IMR-90 (cell line): ENCODE data around the gene PRRC2B. TPM values are rescaled to one million over a fixed set of nuclear protein-coding genes. Genes with fewer than 3 reads are reported as not detected.

Experiments used
- ATAC-seq: fragments of 200-7000 bp; cut with Tn5 transposase; 2 replicates; pipeline ENCODE4 v1.9.1; 2020; ENCODE audit warnings: low read depth, mild to moderate bottlenecking, moderate library complexity
- BruUV-seq: library from RNA; stranded (reverse); fragments of 400-500 nt; replicated peaks from 2 replicates; lab custom pipeline; 2021; lab: Mats Ljungman, UMichigan
- CTCF ChIA-PET: fragments of 300-600 bp; formaldehyde crosslinking; extraction: SDS; loops from one replicate; lab custom pipeline; 2021; ENCODE audit warnings: antibody characterized with exemption; lab: Yijun Ruan, JAX
- POLR2A ChIA-PET: fragments of 300-600 bp; sonication (Branson Sonifier 250); formaldehyde crosslinking; loops from one replicate; lab custom pipeline; 2022; ENCODE audit warnings: antibody characterized with exemption; ENCODE audit not compliant: unreplicated experiment; lab: Charles Lee
- DNase-seq: peaks from one replicate; pipeline ENCODE4 v3.0.0; 2013
- H2AFZ ChIP-seq: replicated peaks from 2 replicates; pipeline ENCODE3; 2013; ENCODE audit warnings: low read length, mild to moderate bottlenecking; ENCODE audit not compliant: poor library complexity
- H2AK5ac ChIP-seq: 2 replicates; pipeline ENCODE4 v1.6.1; 2013; ENCODE audit warnings: low read depth, low read length, inconsistent platforms
- H2AK9ac ChIP-seq: replicated peaks from 2 replicates; pipeline ENCODE3; 2013; ENCODE audit warnings: mild to moderate bottlenecking, low read depth, low read length, moderate library complexity; ENCODE audit not compliant: poor library complexity
- H2BK120ac ChIP-seq: 2 replicates; pipeline ENCODE4 v1.6.1; 2013; ENCODE audit warnings: low read depth, low read length, inconsistent platforms
- H2BK15ac ChIP-seq: 3 replicates; pipeline ENCODE4 v1.6.1; 2013; ENCODE audit warnings: low read depth, low read length, inconsistent platforms
- H2BK20ac ChIP-seq: 2 replicates; pipeline ENCODE4 v1.6.1; 2013; ENCODE audit warnings: low read depth, mild to moderate bottlenecking, inconsistent platforms, low read length, moderate library complexity
- H2BK5ac ChIP-seq: 2 replicates; pipeline ENCODE4 v1.6.1; 2013; ENCODE audit warnings: mild to moderate bottlenecking, low read depth, low read length, inconsistent platforms; ENCODE audit not compliant: poor library complexity, severe bottlenecking
- H3K14ac ChIP-seq: replicated peaks from 2 replicates; pipeline ENCODE4 v1.6.1; 2013; ENCODE audit warnings: low read depth, low read length, inconsistent platforms
- H3K18ac ChIP-seq: 2 replicates; pipeline ENCODE4 v1.6.1; 2013; ENCODE audit warnings: low read depth, low read length, control low read depth
- H3K23ac ChIP-seq: 2 replicates; pipeline ENCODE4 v1.6.1; 2013; ENCODE audit warnings: low read depth, low read length, inconsistent platforms
- H3K27ac ChIP-seq: 2 replicates; pipeline ENCODE4 v1.5.1; 2013; ENCODE audit warnings: mild to moderate bottlenecking, control low read depth, low read length; ENCODE audit not compliant: insufficient read depth
- H3K27me3 ChIP-seq: 2 replicates; pipeline ENCODE4 v1.6.1; 2013; ENCODE audit warnings: low read length; ENCODE audit not compliant: control insufficient read depth, insufficient read depth
- H3K36me3 ChIP-seq: 2 replicates; pipeline ENCODE4 v1.6.1; 2013; ENCODE audit warnings: low read length, mixed read lengths; ENCODE audit not compliant: control insufficient read depth, insufficient read depth
- H3K4ac ChIP-seq: 2 replicates; pipeline ENCODE4 v1.6.1; 2013; ENCODE audit warnings: low read depth, low read length, inconsistent platforms
- H3K4me1 ChIP-seq: 2 replicates; pipeline ENCODE4 v1.6.1; 2013; ENCODE audit warnings: low read length, mixed read lengths; ENCODE audit not compliant: control insufficient read depth, insufficient read depth
- H3K4me2 ChIP-seq: 2 replicates; pipeline ENCODE4 v1.6.1; 2013; ENCODE audit warnings: low read depth, mild to moderate bottlenecking, control low read depth, low read length, moderate library complexity
- H3K4me3 ChIP-seq: 2 replicates; pipeline ENCODE4 v1.5.1; 2013; ENCODE audit warnings: low read depth, mild to moderate bottlenecking, control low read depth, low read length, moderate library complexity; ENCODE audit not compliant: insufficient read depth
- H3K56ac ChIP-seq: 2 replicates; pipeline ENCODE4 v1.6.1; 2013; ENCODE audit warnings: low read length, inconsistent platforms; ENCODE audit not compliant: insufficient read depth; ENCODE audit errors: extremely low read depth
- H3K79me1 ChIP-seq, 2 experiments: 2 replicates each; pipeline ENCODE4 v1.6.1; 2013; ENCODE audit warnings: low read length in 2 of 2, inconsistent platforms in 1 of 2, low read depth in 1 of 2
- H3K9ac ChIP-seq: 2 replicates; pipeline ENCODE4 v1.6.1; 2013; ENCODE audit warnings: low read depth, low read length, control low read depth
- H3K9me1 ChIP-seq: 2 replicates; pipeline ENCODE4 v1.6.1; 2013; ENCODE audit warnings: low read length, inconsistent platforms; ENCODE audit not compliant: insufficient read depth
- H3K9me3 ChIP-seq: 2 replicates; pipeline ENCODE4 v1.6.1; 2013; ENCODE audit warnings: low read length; ENCODE audit not compliant: control insufficient read depth, insufficient read depth
- H4K20me1 ChIP-seq: 2 replicates; pipeline ENCODE4 v1.6.1; 2013; ENCODE audit warnings: low read length, inconsistent platforms; ENCODE audit not compliant: insufficient read depth
- H4K5ac ChIP-seq: 2 replicates; pipeline ENCODE4 v1.6.1; 2013; ENCODE audit warnings: mild to moderate bottlenecking, low read depth, low read length, control low read depth
- H4K8ac ChIP-seq, 2 experiments: 2 replicates each; pipeline ENCODE4 v1.6.1; 2013; ENCODE audit warnings: low read depth in 2 of 2, low read length in 2 of 2, control low read depth in 1 of 2, inconsistent platforms in 1 of 2
- H4K91ac ChIP-seq: 2 replicates; pipeline ENCODE4 v1.6.1; 2013; ENCODE audit warnings: low read depth, low read length, inconsistent platforms; ENCODE audit not compliant: insufficient read depth
- BHLHE40 ChIP-seq: fragments of 150-350 bp; IDR thresholded peaks from 2 replicates; pipeline ENCODE4 v1.6.1; 2016; ENCODE audit warnings: mild to moderate bottlenecking, low read depth, low read length
- CEBPB ChIP-seq: IDR thresholded peaks from 2 replicates; pipeline ENCODE4 v1.6.1; 2012; ENCODE audit warnings: low read depth, low read length, improper control_type of control experiment
- FOS ChIP-seq: fragments of 150-350 bp; IDR thresholded peaks from 2 replicates; pipeline ENCODE4 v1.6.1; 2016; ENCODE audit warnings: low read depth, low read length
- MAZ ChIP-seq: IDR thresholded peaks from 2 replicates; pipeline ENCODE4 v1.6.1; 2012; ENCODE audit warnings: low read depth, mild to moderate bottlenecking, low read length, improper control_type of control experiment, moderate library complexity, borderline replicate concordance
- MXI1 ChIP-seq: IDR thresholded peaks from 2 replicates; pipeline ENCODE4 v1.6.1; 2012; ENCODE audit warnings: low read depth, mild to moderate bottlenecking, low read length, moderate library complexity, borderline replicate concordance
- NFE2L2 ChIP-seq: fragments of 150-350 bp; IDR thresholded peaks from 2 replicates; pipeline ENCODE4 v1.6.1; 2016; ENCODE audit warnings: low read depth, mild to moderate bottlenecking, low read length
- RCOR1 ChIP-seq: IDR thresholded peaks from 2 replicates; pipeline ENCODE4 v1.6.1; 2012; ENCODE audit warnings: mild to moderate bottlenecking, low read length, improper control_type of control experiment; ENCODE audit not compliant: insufficient replicate concordance
- RFX5 ChIP-seq: IDR thresholded peaks from 2 replicates; pipeline ENCODE4 v1.8.0; 2012; ENCODE audit warnings: low read depth, mild to moderate bottlenecking, low read length, moderate library complexity
- SMC3 ChIP-seq: fragments of 150-350 bp; IDR thresholded peaks from 2 replicates; pipeline ENCODE4 v1.6.1; 2016; ENCODE audit warnings: low read depth, mild to moderate bottlenecking, antibody characterized with exemption, low read length, moderate library complexity
- WGBS, 2 experiments: methylation state at CpG; one replicate each; pipeline versions ENCODE4 v1.1.5 to v1.1.7; 2013; ENCODE audit warnings: missing lambda C conversion rate in 2 of 2; ENCODE audit not compliant: insufficient read length in 1 of 2; ENCODE audit errors: extremely low coverage in 2 of 2; 5-methylcytosine and 5-hydroxymethylcytosine counted together
- dilution Hi-C: fragments of 300-500 bp; cut with HindIII; formaldehyde crosslinking; loops from one replicate; pipeline ENCODE4 v1.14.3; 2018; ENCODE audit warnings: low sequenced_read_pairs; ENCODE audit not compliant: unreplicated experiment
- in situ Hi-C: fragments of 300-500 bp; cut with MboI; formaldehyde crosslinking; loops from 3 replicates; pipeline ENCODE4 v1.14.3; 2019; ENCODE audit warnings: low sequenced_read_pairs, inconsistent platforms, mixed read lengths
- intact Hi-C: fragments of 100-400 bp; cut with micrococcal nuclease; formaldehyde crosslinking; loops from 2 replicates; pipeline ENCODE4 v1.10.0; 2022
- polyA plus RNA-seq, 3 experiments: library from polyadenylated mRNA; depleted of rRNA; stranded (reverse); fragments of >200 nt; gene quantifications; 2 replicates each; pipeline ENCODE4 v1.2.3, GENCODE V29; 2012; ENCODE audit warnings: low replicate concordance in 1 of 3
- total RNA-seq: library from RNA; depleted of rRNA; stranded (reverse); fragments of >200 nt; gene quantifications from 2 replicates; pipeline ENCODE4 v1.2.3, GENCODE V29; 2012
- TF ChIP-seq, protein P1 (sequence below): fragments of 150-350 bp; IDR thresholded peaks from 2 replicates; pipeline ENCODE4 v1.6.1; 2017; ENCODE audit warnings: mild to moderate bottlenecking, antibody characterized with exemption, low read length, low read depth
- TF ChIP-seq, protein P2 (sequence below): fragments of 150-350 bp; IDR thresholded peaks from 2 replicates; pipeline ENCODE4 v1.6.1; 2016; ENCODE audit warnings: low read depth, mild to moderate bottlenecking, low read length, moderate library complexity, borderline replicate concordance

Gene PRRC2B
- total and polyA plus RNA-seq, 2 of the 4 experiments (the other 2 are of a cell fraction), result 19.4 to 39.1 TPM

DNA sequence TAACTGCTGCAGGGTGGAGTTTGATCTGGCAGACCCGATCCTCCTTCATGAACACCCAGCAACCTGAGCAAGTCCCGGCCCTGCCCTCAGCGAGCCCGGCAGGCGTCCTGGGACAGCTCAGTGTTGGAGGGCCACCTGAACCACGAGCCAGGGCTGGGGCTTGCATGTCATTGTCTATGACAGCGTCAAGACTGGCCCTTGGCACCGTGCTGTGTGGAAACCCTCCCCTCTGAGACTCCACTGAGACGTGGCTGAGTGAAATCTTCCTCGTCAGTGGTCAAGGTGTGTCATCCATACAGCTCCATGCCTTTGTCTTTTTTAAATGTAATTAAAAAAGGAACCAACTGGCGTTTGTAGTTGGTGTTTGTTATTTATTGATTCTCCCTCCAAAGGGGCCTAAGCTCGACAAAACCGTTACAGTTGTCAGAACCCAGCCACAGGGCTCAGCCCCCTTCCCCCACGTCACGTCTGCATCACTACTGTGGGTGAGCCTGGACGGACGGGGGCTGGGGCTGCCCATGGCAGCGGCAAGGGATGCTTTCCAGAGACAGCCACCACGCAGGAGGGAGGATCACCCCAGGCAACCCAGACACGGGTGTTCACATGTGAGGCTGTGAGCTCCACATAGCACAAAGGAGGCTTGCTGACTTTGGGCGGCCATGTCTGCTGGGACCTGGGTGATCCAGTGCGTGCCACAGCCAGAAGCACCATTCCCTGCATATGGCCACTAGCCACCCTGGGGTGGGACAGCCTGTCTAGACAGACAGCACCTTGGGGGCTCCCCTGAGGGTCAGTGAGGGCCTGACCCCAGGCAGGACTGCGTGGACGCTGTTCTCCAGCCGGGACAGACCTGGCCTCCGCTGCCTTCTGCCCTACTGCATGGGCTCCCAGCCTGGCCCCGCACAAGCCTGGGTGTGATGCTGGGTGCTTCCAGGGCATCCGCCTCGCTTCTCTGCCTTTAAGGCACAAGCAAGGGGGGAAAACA, 129.9 kb downstream of the PRRC2B start (continued):
- TF ChIP-seq BHLHE40, result no peak

DNA sequence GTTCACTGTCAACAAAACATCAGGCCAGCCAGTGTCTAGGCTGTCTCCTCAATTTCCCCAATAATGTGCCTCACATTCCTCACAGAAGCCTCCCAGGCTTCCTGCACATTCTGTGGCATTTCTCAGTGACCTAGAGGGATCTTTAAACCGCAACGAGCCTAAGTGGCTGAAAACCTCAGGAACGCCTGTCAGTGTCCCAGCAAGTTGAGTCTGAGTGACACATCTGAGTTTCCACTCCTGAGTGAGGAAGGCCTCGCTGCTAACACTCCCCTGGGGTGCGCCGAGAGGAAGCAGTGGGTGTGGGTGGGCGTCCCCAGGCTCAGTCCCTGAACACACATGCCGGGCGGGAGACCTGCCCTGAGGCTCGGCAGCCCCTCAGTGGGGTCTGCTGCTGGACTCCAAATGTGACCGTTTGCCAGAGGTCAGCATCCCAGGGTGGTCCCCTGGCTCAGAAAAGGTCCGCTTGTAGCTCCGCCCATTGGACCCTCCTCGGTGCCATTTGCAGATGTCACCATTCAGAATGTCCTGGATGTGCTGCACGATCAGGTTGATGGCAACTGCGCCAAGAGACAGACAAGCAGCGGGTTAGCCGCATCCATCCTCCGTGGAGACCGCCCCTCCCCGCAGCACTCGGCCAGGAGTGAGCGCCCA, 130.9 kb downstream of the PRRC2B start:
- no peak overlapping the region for H3K18ac ChIP-seq
- no peak overlapping the region for H3K4me3 ChIP-seq
- H3K79me1 ChIP-seq, result peaks cover 4 to 12% of the 10 kb centered on the region in 2 experiments; a peak in 3 of 4 replicates
- CTCF ChIA-PET, result no interaction called here
- 88% methylated on average over 11 of the region's 23 CpGs; no CpG with 5 or more reads in 1 of the 2 experiments for WGBS, 2 experiments
- H2BK120ac ChIP-seq, result no peak overlapping the region
- H3K9me3 ChIP-seq, result no peaks in the 10 kb centered on the region
- no peak overlapping the region for H3K14ac ChIP-seq
- H4K91ac ChIP-seq, result no peak overlapping the region
- peak overlapping the region; percentile 73 for H2AK9ac ChIP-seq
- no peak overlapping the region for H2BK5ac ChIP-seq
- POLR2A ChIA-PET, result no interaction called here
- H3K56ac ChIP-seq, result no peak overlapping the region
- H3K4me1 ChIP-seq, result no peaks in the 10 kb centered on the region
- H3K27ac ChIP-seq, result no peak overlapping the region
- intact Hi-C loops (no loop called here), in situ Hi-C loops (no loop called here), dilution Hi-C loops (no loop called here)
- H3K23ac ChIP-seq, result no peak overlapping the region
- H3K9ac ChIP-seq, result no peak overlapping the region
- no peak overlapping the region for H4K8ac ChIP-seq
- no peaks in the 10 kb centered on the region for H3K27me3 ChIP-seq
- H2AFZ ChIP-seq, result no peak overlapping the region
- H3K4me2 ChIP-seq, result no peak overlapping the region
- no peak overlapping the region for H3K4ac ChIP-seq
- no peak overlapping the region for H4K5ac ChIP-seq
- no peak overlapping the region for H2AK5ac ChIP-seq
- no TSS peak for BruUV-seq
- no peaks in the 10 kb centered on the region for H3K9me1 ChIP-seq
- no peak overlapping the region for H2BK15ac ChIP-seq
- peaks cover 74% of the 10 kb centered on the region for H3K36me3 ChIP-seq
- H2BK20ac ChIP-seq, result no peak overlapping the region
- ATAC-seq (peak; percentile 51), DNase-seq (peak; percentile 18)
- peaks cover 9% of the 10 kb centered on the region; the same call in 1 of the 2 replicates for H4K20me1 ChIP-seq
- TF ChIP-seq RFX5 (no peak), MAZ (no peak), RCOR1 (no peak), FOS (no peak), MXI1 (no peak), NFE2L2 (no peak), SMC3 (no peak), CEBPB (no peak)
- TF ChIP-seq, protein P1, sequence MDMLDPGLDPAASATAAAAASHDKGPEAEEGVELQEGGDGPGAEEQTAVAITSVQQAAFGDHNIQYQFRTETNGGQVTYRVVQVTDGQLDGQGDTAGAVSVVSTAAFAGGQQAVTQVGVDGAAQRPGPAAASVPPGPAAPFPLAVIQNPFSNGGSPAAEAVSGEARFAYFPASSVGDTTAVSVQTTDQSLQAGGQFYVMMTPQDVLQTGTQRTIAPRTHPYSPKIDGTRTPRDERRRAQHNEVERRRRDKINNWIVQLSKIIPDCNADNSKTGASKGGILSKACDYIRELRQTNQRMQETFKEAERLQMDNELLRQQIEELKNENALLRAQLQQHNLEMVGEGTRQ, result no peak
- TF ChIP-seq, protein P2, sequence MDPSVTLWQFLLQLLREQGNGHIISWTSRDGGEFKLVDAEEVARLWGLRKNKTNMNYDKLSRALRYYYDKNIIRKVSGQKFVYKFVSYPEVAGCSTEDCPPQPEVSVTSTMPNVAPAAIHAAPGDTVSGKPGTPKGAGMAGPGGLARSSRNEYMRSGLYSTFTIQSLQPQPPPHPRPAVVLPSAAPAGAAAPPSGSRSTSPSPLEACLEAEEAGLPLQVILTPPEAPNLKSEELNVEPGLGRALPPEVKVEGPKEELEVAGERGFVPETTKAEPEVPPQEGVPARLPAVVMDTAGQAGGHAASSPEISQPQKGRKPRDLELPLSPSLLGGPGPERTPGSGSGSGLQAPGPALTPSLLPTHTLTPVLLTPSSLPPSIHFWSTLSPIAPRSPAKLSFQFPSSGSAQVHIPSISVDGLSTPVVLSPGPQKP, result no peak
